Hematopoietic multipotent progenitor cell treated with erythropoietin and hydrocortisone succinate and interleukin-3 and kit ligand, for 15 days (in vitro differentiated cells): ENCODE results near the gene LUC7L3.
A peak's percentile ranks its signal among the peaks of the same experiment; 100 is the strongest.
"Not testable (repeated sequence)": the region's sequence is repeated elsewhere in the genome, so short reads cannot be mapped to it uniquely, and the experiment has no call there.

Experiments
- DNase-seq: peaks from one replicate; pipeline ENCODE4 v3.0.0-alpha.2; 2015; ENCODE audit warnings: low spot score

The LUC7L3 gene

GRCh38 chr17:50783193-50783660 is 63.8 kb downstream of the LUC7L3 start:
- DNase-seq = peak; percentile 77

- DNase-seq = no peak
These were observed 64.5 kb downstream of the LUC7L3 start for GRCh38 chr17:50783905-50784304.

- no peak for DNase-seq
These were observed 65.7 kb downstream of the LUC7L3 start for GRCh38 chr17:50785126-50785525.

- DNase-seq = no peak
These were observed 66.7 kb downstream of the LUC7L3 start for GRCh38 chr17:50785946-50786570.

GRCh38 chr17:50787106-50787505 is 67.7 kb downstream of the LUC7L3 start:
- no peak for DNase-seq

GRCh38 chr17:50790618-50791017 is 71.2 kb downstream of the LUC7L3 start:
- DNase-seq = no peak

- DNase-seq = no peak
These were observed 72.7 kb downstream of the LUC7L3 start for GRCh38 chr17:50792132-50792531.

GRCh38 chr17:50793007-50793406 is 73.6 kb downstream of the LUC7L3 start:
- DNase-seq = no peak

GRCh38 chr17:50794361-50794760 is 75.0 kb downstream of the LUC7L3 start:
- DNase-seq = no peak

- no peak for DNase-seq
These were observed 77.9 kb downstream of the LUC7L3 start for GRCh38 chr17:50797135-50797810.

GRCh38 chr17:50798424-50799288 is 79.3 kb downstream of the LUC7L3 start:
- no peak for DNase-seq

GRCh38 chr17:50799582-50799981 is 80.2 kb downstream of the LUC7L3 start:
- DNase-seq = no peak

GRCh38 chr17:50800196-50800700 is 80.8 kb downstream of the LUC7L3 start:
- DNase-seq = no peak

GRCh38 chr17:50802609-50803571 is 83.5 kb downstream of the LUC7L3 start:
- no peak for DNase-seq

- no peak for DNase-seq
These were observed 84.3 kb downstream of the LUC7L3 start for GRCh38 chr17:50803676-50804075.

GRCh38 chr17:50804749-50805475 is 85.5 kb downstream of the LUC7L3 start:
- not testable (repeated sequence) for DNase-seq

GRCh38 chr17:50805486-50805885 is 86.1 kb downstream of the LUC7L3 start:
- DNase-seq = no peak
